HepG2 (cell line): ENCODE measurements around the gene LRRC43. TPM values are rescaled to one million over a fixed set of nuclear protein-coding genes. Genes with fewer than 3 reads are reported as not detected.
A peak's percentile ranks its signal among the peaks of the same experiment; 100 is the strongest.

ENCODE experiments used
- ATAC-seq: fragments of 200-7000 bp; cut with Tn5 transposase; 3 replicates; pipeline ENCODE4 v1.9.1; 2020; ENCODE audit warnings: mild to moderate bottlenecking, moderate library complexity
- BruUV-seq: library from RNA; stranded (reverse); fragments of 400-500 nt; replicated peaks from 2 replicates; lab custom pipeline; 2021; lab: Mats Ljungman, UMichigan
- CTCF ChIA-PET: fragments of 300-600 bp; formaldehyde crosslinking; extraction: SDS; loops from one replicate; lab custom pipeline; 2021; ENCODE audit warnings: low total read pairs, inconsistent platforms, low intra/inter-chr PET ratio; lab: Yijun Ruan, JAX
- POLR2A ChIA-PET: fragments of 350-600 bp; sonication (Branson Sonifier 250); formaldehyde crosslinking; loops from one replicate; lab custom pipeline; 2020; ENCODE audit warnings: antibody characterized with exemption, inconsistent platforms; lab: Yijun Ruan, JAX
- DNase-seq: peaks from one replicate; pipeline ENCODE4 v3.0.0-alpha.2; 2015; ENCODE audit warnings: low spot score
- FAIRE-seq: peaks from 3 replicates; lab custom pipeline; 2011; peaks lifted over from hg19 to GRCh38; lab: Jason Lieb, UNC
- H2AFZ ChIP-seq: one replicate; pipeline ENCODE4 v1.6.1; 2011; ENCODE audit warnings: low read length, inconsistent platforms
- H3K27ac ChIP-seq: fragments of 300-600 bp; 3 replicates; pipeline ENCODE4 v1.8.0; 2011; ENCODE audit warnings: mixed run types, mild to moderate bottlenecking, mixed read lengths, low read length, inconsistent platforms; ENCODE audit not compliant: insufficient read depth; ENCODE audit errors: extremely low read length
- H3K27me3 ChIP-seq, 2 experiments: fragments of 200-600 bp in 1 of 2; 2 replicates in 1 of 2; 3 replicates in 1 of 2; pipeline versions ENCODE4 v1.6.0 to v1.8.0; 2011; ENCODE audit warnings: low read length in 2 of 2, mild to moderate bottlenecking in 2 of 2, moderate library complexity in 2 of 2, inconsistent platforms in 1 of 2; ENCODE audit not compliant: insufficient read depth in 2 of 2, control insufficient read depth in 1 of 2
- H3K36me3 ChIP-seq, 2 experiments: fragments of 200-600 bp in 1 of 2; replicated peaks in 1 of 2; 2 replicates in 1 of 2; 3 replicates in 1 of 2; pipeline versions ENCODE4 v1.5.1 to v1.8.0; 2011; ENCODE audit warnings: low read length in 2 of 2, inconsistent platforms in 1 of 2; ENCODE audit not compliant: insufficient read depth in 2 of 2, control insufficient read depth in 1 of 2
- H3K4me1 ChIP-seq: 2 replicates; pipeline ENCODE4 v1.5.1; 2012; ENCODE audit warnings: low read length, inconsistent platforms; ENCODE audit not compliant: insufficient read depth
- H3K4me2 ChIP-seq: 2 replicates; pipeline ENCODE4 v1.6.0; 2011; ENCODE audit warnings: low read depth, low read length, inconsistent platforms
- H3K4me3 ChIP-seq, 3 experiments: fragments of 200-600 bp in 1 of 3; sonication (generic), shearing (Covaris generic) in 1 of 3; replicated peaks in 1 of 3; 2 replicates each; pipeline ENCODE4 v1.5.1; 2011 to 2016; ENCODE audit warnings: low read length in 3 of 3, inconsistent platforms in 2 of 3, low read depth in 2 of 3, mild to moderate bottlenecking in 2 of 3, control low read depth in 1 of 3, mixed read lengths in 1 of 3; ENCODE audit not compliant: insufficient read depth in 1 of 3
- H3K79me2 ChIP-seq: one replicate; pipeline ENCODE4 v1.6.1; 2011; ENCODE audit warnings: low read length, inconsistent platforms; ENCODE audit not compliant: insufficient read depth
- H3K9ac ChIP-seq: 2 replicates; pipeline ENCODE4 v1.6.0; 2011; ENCODE audit warnings: mild to moderate bottlenecking, low read depth, low read length, inconsistent platforms; ENCODE audit not compliant: insufficient read depth
- H3K9me3 ChIP-seq: 2 replicates; pipeline ENCODE4 v1.5.1; 2012; ENCODE audit warnings: mild to moderate bottlenecking, low read length
- H4K20me1 ChIP-seq: 2 replicates; pipeline ENCODE4 v1.6.0; 2011; ENCODE audit warnings: inconsistent platforms, mild to moderate bottlenecking, low read length, moderate library complexity; ENCODE audit not compliant: insufficient read depth
- AGO2 ChIP-seq: fragments of 200-400 bp; formaldehyde crosslinking; optimal IDR thresholded peaks from 2 replicates; pipeline ENCODE3; 2017; ENCODE audit warnings: mild to moderate bottlenecking, low read depth, low read length, moderate library complexity
- HOMEZ ChIP-seq: IDR thresholded peaks from 2 replicates; pipeline ENCODE4 v1.6.1; 2016; ENCODE audit warnings: low read depth
- KDM2A ChIP-seq: sonication (generic); formaldehyde crosslinking; IDR thresholded peaks from 2 replicates; pipeline ENCODE4 v1.4.0; 2020; ENCODE audit warnings: low read depth, missing genetic modification reagents, borderline replicate concordance
- KLF13 ChIP-seq: sonication (generic); formaldehyde crosslinking; IDR thresholded peaks from 2 replicates; pipeline ENCODE4 v1.4.0; 2020; ENCODE audit warnings: mild to moderate bottlenecking, missing genetic modification reagents
- NR3C1 ChIP-seq: sonication (generic); formaldehyde crosslinking; IDR thresholded peaks from 2 replicates; pipeline ENCODE4 v1.4.0; 2020; ENCODE audit warnings: missing genetic modification reagents
- POLR2G ChIP-seq: fragments of 200-400 bp; formaldehyde crosslinking; IDR thresholded peaks from 2 replicates; pipeline ENCODE4 v1.6.1; 2018; ENCODE audit warnings: mild to moderate bottlenecking, low read depth, low read length, moderate library complexity
- ZC3H13 ChIP-seq: sonication (generic); formaldehyde crosslinking; IDR thresholded peaks from 2 replicates; pipeline ENCODE4 v1.8.1; 2023; ENCODE audit warnings: mild to moderate bottlenecking, missing genetic modification reagents, moderate library complexity
- ZNF333 ChIP-seq: sonication (generic); formaldehyde crosslinking; IDR thresholded peaks from 2 replicates; pipeline ENCODE4 v1.4.0; 2020; ENCODE audit warnings: mild to moderate bottlenecking, missing genetic modification reagents, borderline replicate concordance
- WGBS: methylation state at CpG from one replicate; pipeline ENCODE4 v1.1.6; 2017; ENCODE audit warnings: low lambda C conversion rate; 5-methylcytosine and 5-hydroxymethylcytosine counted together
- in situ Hi-C: cut with HindIII; loops from 2 replicates; pipeline ENCODE4 v1.10.0; 2017; ENCODE audit warnings: low pct_unique_long_range_greater_than_20kb; ENCODE audit not compliant: extremely low pct_ligation_motif_present
- intact Hi-C: fragments of 100-400 bp; cut with micrococcal nuclease; formaldehyde crosslinking; loops from one replicate; pipeline ENCODE4 v1.10.0; 2022; ENCODE audit not compliant: unreplicated experiment
- polyA plus RNA-seq, 8 experiments: library from polyadenylated mRNA; depleted of rRNA in 3 of 8; stranded (reverse) in 7 of 8; unstranded in 1 of 8; fragments of >200 nt; fragmentation: Illumina TruSeq in 4 of 8; extraction: Trizol in 4 of 8; gene quantifications; 2 replicates each; pipeline versions ENCODE4 v1.2.1 to v1.2.3, GENCODE V29; 2011 to 2016; ENCODE audit warnings: low read depth in 4 of 8, missing spikeins in 1 of 8, mixed read lengths in 1 of 8; ENCODE audit not compliant: insufficient read depth in 1 of 8
- total RNA-seq, 5 experiments: library from RNA; depleted of rRNA; stranded (reverse); fragments of >200 nt; fragmentation: Illumina TruSeq; extraction: Trizol; gene quantifications; 2 replicates each; pipeline ENCODE4 v1.2.3, GENCODE V29; 2016; ENCODE audit warnings: low read depth in 1 of 5

The LRRC43 gene
- total and polyA plus RNA-seq, 2 of the 13 experiments (the other 11 are each of a cell fraction or from before 2014, with no cell fraction given): not detected

GRCh38 chr12:122145505-122146330, 37.2 kb upstream of the LRRC43 start:
- H3K9me3 ChIP-seq: no peaks in the 10 kb centered on the region
- ATAC-seq: no peak
- intact Hi-C loops (no loop called here), in situ Hi-C loops (no loop called here)
- no peaks in the 10 kb centered on the region for H3K4me1 ChIP-seq
- peaks cover 8 to 9% of the 10 kb centered on the region in 2 experiments; a peak in 2 of 5 replicates for H3K36me3 ChIP-seq
- ChIA-PET POLR2A (no interaction called here), CTCF (no interaction called here)
- FAIRE-seq: no peak
- H3K4me2 ChIP-seq: no peak overlapping the region
- no TSS peak for BruUV-seq
- no peak overlapping the region for H2AFZ ChIP-seq
- no peak overlapping the region for H3K4me3 ChIP-seq
- H3K9ac ChIP-seq: no peak overlapping the region
- no peaks in the 10 kb centered on the region for H3K79me2 ChIP-seq
- H3K27ac ChIP-seq: no peak overlapping the region
- H3K27me3 ChIP-seq: peaks cover 0 to 16% of the 10 kb centered on the region in 2 experiments; a peak in 1 of 5 replicates
- WGBS: 82% methylated on average over 16 of the region's 23 CpGs
- TF ChIP-seq ZNF333 (CRISPR knock-in tag): no peak
- peak; percentile 66 for TF ChIP-seq AGO2
- 0 out of 2 replicates have a peak, but pooled peaks have one; percentile 26 for TF ChIP-seq ZC3H13 (CRISPR knock-in tag)
- no peak for TF ChIP-seq NR3C1 (CRISPR knock-in tag)
- TF ChIP-seq KDM2A: peak; percentile 52; the same call in 1 of the 2 replicates
- 0 out of 2 replicates have a peak, but pooled peaks have one; percentile 13 for TF ChIP-seq POLR2G
- TF ChIP-seq HOMEZ (CRISPR knock-in tag): no peak
- TF ChIP-seq KLF13: no peak
- no peak for DNase-seq
- no peaks in the 10 kb centered on the region for H4K20me1 ChIP-seq
